ENCODE data around the gene CEP70. TPM values are rescaled to one million over a fixed set of nuclear protein-coding genes. Genes with fewer than 3 reads are reported as not detected.

Gene CEP70, protein sequence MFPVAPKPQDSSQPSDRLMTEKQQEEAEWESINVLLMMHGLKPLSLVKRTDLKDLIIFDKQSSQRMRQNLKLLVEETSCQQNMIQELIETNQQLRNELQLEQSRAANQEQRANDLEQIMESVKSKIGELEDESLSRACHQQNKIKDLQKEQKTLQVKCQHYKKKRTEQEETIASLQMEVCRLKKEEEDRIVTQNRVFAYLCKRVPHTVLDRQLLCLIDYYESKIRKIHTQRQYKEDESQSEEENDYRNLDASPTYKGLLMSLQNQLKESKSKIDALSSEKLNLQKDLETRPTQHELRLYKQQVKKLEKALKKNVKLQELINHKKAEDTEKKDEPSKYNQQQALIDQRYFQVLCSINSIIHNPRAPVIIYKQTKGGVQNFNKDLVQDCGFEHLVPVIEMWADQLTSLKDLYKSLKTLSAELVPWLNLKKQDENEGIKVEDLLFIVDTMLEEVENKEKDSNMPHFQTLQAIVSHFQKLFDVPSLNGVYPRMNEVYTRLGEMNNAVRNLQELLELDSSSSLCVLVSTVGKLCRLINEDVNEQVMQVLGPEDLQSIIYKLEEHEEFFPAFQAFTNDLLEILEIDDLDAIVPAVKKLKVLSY
- total RNA-seq = 10 to 100 TPM; 10.2 to 13.5 (median 12.2) TPM

DNA sequence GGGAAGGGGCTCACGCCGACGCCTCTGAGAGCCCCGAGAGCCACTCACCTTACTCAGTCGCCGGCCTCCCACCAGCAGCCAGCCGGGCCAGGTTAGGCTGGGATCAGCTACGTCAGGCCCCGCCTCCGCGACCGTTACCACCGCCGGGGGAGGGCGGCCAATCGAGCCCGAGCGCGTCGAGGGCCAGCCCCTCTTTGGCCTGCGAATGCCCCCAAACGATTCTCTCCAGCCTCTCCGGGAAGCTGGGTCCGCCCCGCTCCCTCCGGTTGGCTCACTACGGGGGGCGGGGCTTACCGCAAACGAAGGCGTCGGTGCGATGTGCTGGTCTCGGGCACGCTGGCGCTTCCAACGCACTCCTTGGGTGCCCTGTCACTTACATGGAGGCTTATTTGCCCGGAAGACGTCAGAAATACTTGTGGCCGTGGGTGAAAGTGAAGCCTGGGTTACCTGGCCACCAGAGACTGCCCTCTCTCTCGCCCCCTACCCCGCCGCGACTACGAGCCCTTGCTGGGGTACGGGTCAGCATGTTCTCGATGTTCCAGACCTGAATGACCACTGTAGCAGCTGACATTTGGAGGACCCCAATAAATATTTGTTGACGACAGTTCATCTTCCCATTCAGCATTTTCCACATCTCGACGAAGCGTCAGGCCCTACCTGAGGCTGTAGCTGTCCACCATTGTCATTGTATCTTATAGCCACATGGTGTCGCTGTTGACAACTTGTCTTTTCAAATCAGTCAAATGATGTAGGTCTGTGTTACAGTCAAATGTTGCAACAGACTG, at the start of gene CEP70:
Gene CEP70, minus strand, starts transcription at position 111 of the 785 bp plus-strand sequence. CDS start 21,333 bp downstream, outside the sequence.
- DNase-seq (ENCODE audit: low spot score in 2 of 2) = peak; percentile 84 to 98
- TF ChIP-seq POLR2A (IDR thresholded peaks at IDR 0.05) = peak in 1 of 2 donors; percentile 22
- TF ChIP-seq, protein P1, sequence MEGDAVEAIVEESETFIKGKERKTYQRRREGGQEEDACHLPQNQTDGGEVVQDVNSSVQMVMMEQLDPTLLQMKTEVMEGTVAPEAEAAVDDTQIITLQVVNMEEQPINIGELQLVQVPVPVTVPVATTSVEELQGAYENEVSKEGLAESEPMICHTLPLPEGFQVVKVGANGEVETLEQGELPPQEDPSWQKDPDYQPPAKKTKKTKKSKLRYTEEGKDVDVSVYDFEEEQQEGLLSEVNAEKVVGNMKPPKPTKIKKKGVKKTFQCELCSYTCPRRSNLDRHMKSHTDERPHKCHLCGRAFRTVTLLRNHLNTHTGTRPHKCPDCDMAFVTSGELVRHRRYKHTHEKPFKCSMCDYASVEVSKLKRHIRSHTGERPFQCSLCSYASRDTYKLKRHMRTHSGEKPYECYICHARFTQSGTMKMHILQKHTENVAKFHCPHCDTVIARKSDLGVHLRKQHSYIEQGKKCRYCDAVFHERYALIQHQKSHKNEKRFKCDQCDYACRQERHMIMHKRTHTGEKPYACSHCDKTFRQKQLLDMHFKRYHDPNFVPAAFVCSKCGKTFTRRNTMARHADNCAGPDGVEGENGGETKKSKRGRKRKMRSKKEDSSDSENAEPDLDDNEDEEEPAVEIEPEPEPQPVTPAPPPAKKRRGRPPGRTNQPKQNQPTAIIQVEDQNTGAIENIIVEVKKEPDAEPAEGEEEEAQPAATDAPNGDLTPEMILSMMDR (IDR thresholded peaks at IDR 0.05) = peak in 1 of 3 donors; percentile 88
- intact Hi-C loops (cut with DNase I; ENCODE audit: low total_unique reads) = loop anchor here (1.0 to 10.0 kb wide), 3 partner anchors 177 to 410 kb away; partner anchors contain the start of gene ARMC8
- H3K4me3 ChIP-seq (ENCODE audit: low read depth, poor library complexity, severe bottlenecking) = peak within 1 kb of the TSS; percentile 45
- 1% methylated on average over 50 to 52 of the region's 52 CpGs for WGBS, 2 donors

DNA sequence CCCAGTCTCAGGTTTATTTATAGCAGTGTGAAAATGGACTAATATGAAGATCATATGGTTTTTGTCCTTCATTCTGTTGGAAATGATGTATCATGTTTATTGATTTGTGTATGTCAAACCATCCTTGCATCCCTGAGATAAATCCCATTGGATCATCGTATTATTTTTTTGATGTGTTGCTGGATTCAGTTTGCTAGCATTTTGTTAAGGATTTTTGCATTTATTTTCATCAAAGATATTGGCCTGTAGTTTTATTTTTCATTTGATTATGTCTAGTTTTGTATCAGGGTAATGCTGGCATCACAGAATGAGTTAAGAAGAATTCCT, 48.8 kb upstream of the CEP70 start:
- no peak overlapping the region for H3K4me3 ChIP-seq (ENCODE audit: low read depth, poor library complexity, severe bottlenecking)
- intact Hi-C loops (cut with DNase I; ENCODE audit: low total_unique reads) = no loop called here
- 96 to 97% methylated on average over 1 of the region's 1 CpG for WGBS, 2 donors
- no peak for DNase-seq (ENCODE audit: low spot score in 2 of 2)
- TF ChIP-seq POLR2A (IDR thresholded peaks at IDR 0.05) = no peak
- TF ChIP-seq, protein P1 (IDR thresholded peaks at IDR 0.05) = no peak

DNA sequence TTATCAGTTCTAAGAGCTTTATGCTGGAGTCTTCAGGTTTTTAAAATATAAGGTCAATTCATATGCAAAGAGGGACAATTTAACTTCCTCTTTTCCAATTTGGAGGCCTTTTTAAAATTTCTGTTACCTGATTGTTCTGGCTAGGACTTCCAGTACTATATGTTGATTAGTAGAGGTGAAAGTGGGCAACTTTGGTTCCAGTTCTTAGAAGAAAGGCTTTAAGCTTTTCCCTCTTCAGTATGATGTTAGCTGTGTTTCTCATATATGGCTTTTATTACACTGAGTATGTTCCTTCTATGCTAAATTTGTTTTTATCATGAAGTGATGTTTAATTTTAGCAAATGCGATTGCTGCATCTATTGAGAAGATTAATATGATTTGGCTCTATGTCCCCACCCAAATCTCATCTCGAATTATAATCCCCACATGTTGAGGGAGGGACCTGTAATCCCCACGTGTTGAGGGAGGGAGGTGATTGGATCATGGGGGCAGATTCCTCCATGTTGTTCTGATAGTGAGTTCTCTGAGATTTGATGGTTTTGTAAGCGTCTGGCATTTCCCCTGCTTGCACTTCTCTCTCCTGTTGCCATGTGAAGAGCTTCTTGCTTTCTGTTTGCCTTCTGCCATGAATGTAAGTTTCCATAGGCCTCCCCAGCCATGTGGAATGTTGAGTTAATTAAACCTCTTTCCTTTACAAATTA, 48.3 kb upstream of the CEP70 start:
- intact Hi-C loops (cut with DNase I; ENCODE audit: low total_unique reads) = no loop called here
- no peak overlapping the region for H3K4me3 ChIP-seq (ENCODE audit: low read depth, poor library complexity, severe bottlenecking)
- no peak for DNase-seq (ENCODE audit: low spot score in 2 of 2)
- TF ChIP-seq POLR2A (IDR thresholded peaks at IDR 0.05) = no peak
- TF ChIP-seq, protein P1 (IDR thresholded peaks at IDR 0.05) = no peak
- WGBS, 2 donors = 82% methylated on average over 4 of the region's 4 CpGs

DNA sequence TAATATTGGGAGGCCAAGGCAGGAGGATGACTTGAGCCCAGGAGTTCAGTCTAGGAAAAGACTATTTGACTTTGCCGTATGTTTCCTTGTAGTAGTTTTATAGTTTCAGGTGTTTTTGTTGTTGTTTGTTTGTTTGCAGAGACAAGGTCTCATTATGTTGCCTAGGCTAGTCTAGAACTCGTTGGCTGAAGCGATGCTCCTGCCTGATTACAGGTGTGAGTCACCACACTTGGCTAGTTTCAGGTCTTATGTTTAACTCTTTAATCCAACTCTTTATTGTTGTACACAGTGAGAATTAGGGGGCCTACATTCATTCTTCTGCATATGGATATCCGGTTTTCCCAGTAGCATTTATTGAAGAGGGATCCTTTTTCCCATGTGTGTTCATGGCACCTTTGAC, 46.5 kb upstream of the CEP70 start:
- no peak for TF ChIP-seq POLR2A (IDR thresholded peaks at IDR 0.05)
- TF ChIP-seq, protein P1 (IDR thresholded peaks at IDR 0.05) = no peak
- no peak for DNase-seq (ENCODE audit: low spot score in 2 of 2)
- no peak overlapping the region for H3K4me3 ChIP-seq (ENCODE audit: low read depth, poor library complexity, severe bottlenecking)
- intact Hi-C loops (cut with DNase I; ENCODE audit: low total_unique reads) = no loop called here
- WGBS, 2 donors = 69 to 73% methylated on average over 4 of the region's 4 CpGs

DNA sequence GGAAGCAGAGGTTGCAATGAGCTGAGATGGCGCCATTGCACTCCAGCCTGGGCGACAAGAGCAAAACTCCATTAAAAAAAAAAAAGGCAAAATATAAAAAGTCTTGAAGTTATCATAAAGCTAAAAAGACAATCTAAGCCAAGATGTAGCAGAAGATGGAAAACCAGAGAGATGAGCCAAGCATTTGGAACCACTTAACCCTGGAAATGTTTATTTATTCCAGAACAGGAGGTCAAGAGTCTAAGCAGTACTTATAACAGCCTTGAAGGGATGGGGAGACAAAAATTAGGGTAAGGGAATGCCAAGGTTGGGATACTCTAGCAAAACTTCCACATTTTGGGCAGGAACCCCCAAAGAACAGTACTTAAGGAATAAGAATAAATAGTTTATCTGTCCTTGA, 44.6 kb upstream of the CEP70 start:
- WGBS, 2 donors = 82 to 86% methylated on average over 2 of the region's 2 CpGs
- DNase-seq (ENCODE audit: low spot score in 2 of 2) = no peak
- H3K4me3 ChIP-seq (ENCODE audit: low read depth, poor library complexity, severe bottlenecking) = no peak overlapping the region
- TF ChIP-seq POLR2A (IDR thresholded peaks at IDR 0.05) = no peak
- TF ChIP-seq, protein P1 (IDR thresholded peaks at IDR 0.05) = no peak
- intact Hi-C loops (cut with DNase I; ENCODE audit: low total_unique reads) = no loop called here
